PC-3 (cell line): ENCODE data around the gene SMAD3. TPM values are rescaled to one million over a fixed set of nuclear protein-coding genes. Genes with fewer than 3 reads are reported as not detected.

ENCODE experiments used
- ATAC-seq: fragments of 200-7000 bp; cut with Tn5 transposase; 2 replicates; pipeline ENCODE4 v1.9.1; 2020; ENCODE audit warnings: mild to moderate bottlenecking, moderate library complexity
- BruUV-seq: library from RNA; stranded (reverse); fragments of 400-500 nt; replicated peaks from 2 replicates; lab custom pipeline; 2021; lab: Mats Ljungman, UMichigan
- CTCF ChIA-PET: fragments of 300-600 bp; sonication (Branson Sonifier 250); formaldehyde crosslinking; loops from one replicate; lab custom pipeline; 2022; ENCODE audit warnings: antibody characterized with exemption; lab: Charles Lee
- POLR2A ChIA-PET: fragments of 300-600 bp; sonication (Branson Sonifier 250); formaldehyde crosslinking; loops from one replicate; lab custom pipeline; 2022; ENCODE audit warnings: antibody characterized with exemption; ENCODE audit not compliant: unreplicated experiment; lab: Charles Lee
- DNase-seq: peaks from one replicate; pipeline ENCODE4 v3.0.0-alpha.2; 2015
- H2AFZ ChIP-seq: fragments of 300-600 bp; sonication (generic); 2 replicates; pipeline ENCODE4 v1.6.0; 2016; ENCODE audit warnings: antibody characterized with exemption, low read length
- H3F3A ChIP-seq: fragments of 300-600 bp; sonication (generic); one replicate; pipeline ENCODE4 v1.6.0; 2017; ENCODE audit warnings: antibody characterized with exemption, low read length, control low read depth, mild to moderate bottlenecking; ENCODE audit not compliant: unreplicated experiment
- H3K27ac ChIP-seq: fragments of 300-600 bp; sonication (generic); 2 replicates; pipeline ENCODE4 v1.5.1; 2016; ENCODE audit warnings: mild to moderate bottlenecking, low read length
- H3K27me3 ChIP-seq: fragments of 300-600 bp; sonication (generic); 2 replicates; pipeline ENCODE4 v1.6.1; 2016; ENCODE audit warnings: low read length, mixed read lengths
- H3K36me3 ChIP-seq: fragments of 300-600 bp; sonication (generic); 2 replicates; pipeline ENCODE4 v1.6.1; 2016; ENCODE audit warnings: low read depth, mixed run types, low read length, mixed read lengths
- H3K4me1 ChIP-seq: fragments of 300-600 bp; sonication (generic); 2 replicates; pipeline ENCODE4 v1.5.1; 2016; ENCODE audit warnings: low read length; ENCODE audit not compliant: insufficient read depth
- H3K4me2 ChIP-seq: fragments of 300-600 bp; sonication (generic); 2 replicates; pipeline ENCODE4 v1.6.0; 2016; ENCODE audit warnings: low read length
- H3K4me3 ChIP-seq: fragments of 300-600 bp; sonication (generic); 2 replicates; pipeline ENCODE4 v1.5.1; 2016; ENCODE audit warnings: mild to moderate bottlenecking, low read length, mixed read lengths
- H3K79me2 ChIP-seq: fragments of 300-600 bp; sonication (generic); 2 replicates; pipeline ENCODE4 v1.6.1; 2017; ENCODE audit warnings: low read length, mixed read lengths
- H3K9ac ChIP-seq: fragments of 300-600 bp; sonication (generic); 2 replicates; pipeline ENCODE4 v1.6.0; 2016; ENCODE audit warnings: mild to moderate bottlenecking, low read length
- H3K9me2 ChIP-seq: fragments of 300-600 bp; sonication (generic); replicated peaks from 2 replicates; pipeline ENCODE4 v1.6.1; 2016; ENCODE audit warnings: mixed run types, low read length, mixed read lengths
- H3K9me3 ChIP-seq: fragments of 300-600 bp; sonication (generic); 2 replicates; pipeline ENCODE4 v1.6.1; 2016; ENCODE audit warnings: low read length, mixed read lengths
- H4K20me1 ChIP-seq: fragments of 300-600 bp; sonication (generic); 2 replicates; pipeline ENCODE4 v1.6.1; 2016; ENCODE audit warnings: low read length, mixed read lengths
- CTCF ChIP-seq: fragments of 300-600 bp; sonication (generic); conservative IDR thresholded peaks from 2 replicates; pipeline ENCODE4 v1.5.1; 2017; ENCODE audit warnings: antibody characterized with exemption, low read depth, mild to moderate bottlenecking, low read length
- EZH2 ChIP-seq: fragments of 300-600 bp; sonication (generic); IDR thresholded peaks from one replicate; pipeline ENCODE4 v1.6.1; 2017; ENCODE audit warnings: antibody characterized with exemption, mild to moderate bottlenecking, low read length; ENCODE audit not compliant: unreplicated experiment
- EZH2phosphoT487 ChIP-seq: fragments of 300-600 bp; sonication (generic); IDR thresholded peaks from 2 replicates; pipeline ENCODE4 v1.6.1; 2018; ENCODE audit warnings: mild to moderate bottlenecking, antibody characterized with exemption, low read length, borderline replicate concordance
- intact Hi-C: fragments of 100-400 bp; cut with micrococcal nuclease; formaldehyde crosslinking; loops from 2 replicates; pipeline ENCODE4 v1.9.0; 2023
- total RNA-seq: library from RNA; depleted of rRNA; stranded (reverse); fragments of >200 nt; gene quantifications from 2 replicates; pipeline ENCODE4 v1.2.3, GENCODE V29; 2014

SMAD3 gene
- total RNA-seq, 1 experiment from 2014 or later: 75.6 TPM

GRCh38 chr15:67091980-67092677, 26.7 kb downstream of the SMAD3 start:
- ChIA-PET POLR2A (no interaction called here), CTCF (no interaction called here)
- Histone ChIP-seq H3K4me1 (peaks cover 67% of the 10 kb centered on the region), H3K9ac (peak overlapping the region; percentile 64), H3K27ac (peak overlapping the region; percentile 87), H3K4me2 (peak overlapping the region; percentile 65), H3K27me3 (no peaks in the 10 kb centered on the region), H3K36me3 (peaks cover 43% of the 10 kb centered on the region), H3F3A (peaks cover 4% of the 10 kb centered on the region), H3K9me3 (no peaks in the 10 kb centered on the region), H3K9me2 (no peaks in the 10 kb centered on the region), H3K79me2 (peaks cover 100% of the 10 kb centered on the region), H2AFZ (no peak overlapping the region), H4K20me1 (peaks cover 5% of the 10 kb centered on the region; the same call in 1 of the 2 replicates), H3K4me3 (no peak overlapping the region)
- TF ChIP-seq CTCF (no peak), EZH2 (no peak), EZH2phosphoT487 (no peak)
- ATAC-seq (no peak), DNase-seq (no peak)
- BruUV-seq: no TSS peak
- intact Hi-C loops: no loop called here

GRCh38 chr15:67092752-67093503, 27.5 kb downstream of the SMAD3 start:
- Histone ChIP-seq H3K4me2 (no peak overlapping the region), H4K20me1 (0 out of 2 replicates have a peak, but pooled peaks cover 6% of the 10 kb centered on the region), H3K4me1 (peaks cover 68% of the 10 kb centered on the region), H2AFZ (no peak overlapping the region), H3F3A (peaks cover 4% of the 10 kb centered on the region), H3K9me3 (no peaks in the 10 kb centered on the region), H3K9me2 (no peaks in the 10 kb centered on the region), H3K27ac (peak overlapping the region; percentile 87), H3K27me3 (no peaks in the 10 kb centered on the region), H3K79me2 (peaks cover 100% of the 10 kb centered on the region), H3K9ac (no peak overlapping the region), H3K36me3 (peaks cover 46% of the 10 kb centered on the region), H3K4me3 (no peak overlapping the region)
- CTCF ChIA-PET: no interaction called here
- no peak for DNase-seq
- TF ChIP-seq EZH2phosphoT487: no peak
- no peak for TF ChIP-seq EZH2
- TF ChIP-seq CTCF: no peak
- BruUV-seq: no TSS peak
- no peak for ATAC-seq
- intact Hi-C loops: no loop called here
- POLR2A ChIA-PET: no interaction called here

DNA sequence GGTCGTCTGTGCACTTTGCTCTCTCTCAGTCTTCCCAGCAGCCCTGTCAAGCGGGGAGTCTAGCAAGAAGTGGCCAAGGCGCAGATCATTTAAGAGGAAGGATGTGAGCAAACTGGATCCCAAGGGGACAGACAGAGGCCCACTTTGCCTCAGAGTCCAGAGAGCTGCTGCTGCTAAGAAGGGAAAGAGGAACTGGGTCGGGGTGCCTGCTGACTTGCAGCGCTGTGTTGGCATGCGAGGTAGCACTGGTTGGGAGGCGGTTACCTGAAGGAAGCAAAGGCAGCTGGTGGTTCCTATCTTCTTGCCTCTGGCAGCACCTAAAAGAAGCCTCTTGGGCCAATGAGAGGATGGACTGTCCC, 28.1 kb downstream of the SMAD3 start:
- ChIA-PET POLR2A (no interaction called here), CTCF (no interaction called here)
- TF ChIP-seq CTCF (no peak), EZH2phosphoT487 (no peak), EZH2 (no peak)
- peaks cover 47% of the 10 kb centered on the region for H3K36me3 ChIP-seq
- DNase-seq (no peak), ATAC-seq (no peak)
- intact Hi-C loops: no loop called here
- no peaks in the 10 kb centered on the region for H3K9me3 ChIP-seq
- H2AFZ ChIP-seq: no peak overlapping the region
- H3K27ac ChIP-seq: no peak overlapping the region
- H4K20me1 ChIP-seq: 0 out of 2 replicates have a peak, but pooled peaks cover 6% of the 10 kb centered on the region
- no peaks in the 10 kb centered on the region for H3K27me3 ChIP-seq
- H3K4me2 ChIP-seq: no peak overlapping the region
- no peaks in the 10 kb centered on the region for H3K9me2 ChIP-seq
- no peak overlapping the region for H3K4me3 ChIP-seq
- H3K9ac ChIP-seq: no peak overlapping the region
- no TSS peak for BruUV-seq
- peaks cover 100% of the 10 kb centered on the region for H3K79me2 ChIP-seq
- peaks cover 69% of the 10 kb centered on the region for H3K4me1 ChIP-seq
- H3F3A ChIP-seq: peaks cover 4% of the 10 kb centered on the region
